Calu3 (cell line): ENCODE data around the gene TENM4. TPM values are rescaled to one million over a fixed set of nuclear protein-coding genes. Genes with fewer than 3 reads are reported as not detected.

Source experiments
- BruUV-seq: library from RNA; stranded (reverse); fragments of 400-500 nt; replicated peaks from 2 replicates; lab custom pipeline; 2021; lab: Mats Ljungman, UMichigan
- CTCF ChIA-PET: fragments of 300-600 bp; sonication (Branson Sonifier 250); formaldehyde crosslinking; loops from one replicate; lab custom pipeline; 2022; ENCODE audit warnings: antibody characterized with exemption; lab: Charles Lee
- DNase-seq: peaks from one replicate; pipeline ENCODE4 v3.0.0; 2022
- H3K27ac Mint-ChIP-seq: one replicate; pipeline ENCODE4 v1.8.0; 2022; ENCODE audit warnings: mixed read lengths; ENCODE audit not compliant: unreplicated experiment
- H3K27me3 Mint-ChIP-seq: one replicate; pipeline ENCODE4 v1.8.0; 2022; ENCODE audit warnings: mixed read lengths; ENCODE audit not compliant: unreplicated experiment
- H3K36me3 Mint-ChIP-seq: one replicate; pipeline ENCODE4 v1.8.0; 2022; ENCODE audit warnings: mild to moderate bottlenecking, moderate library complexity, mixed read lengths; ENCODE audit not compliant: insufficient read depth, unreplicated experiment
- H3K4me1 Mint-ChIP-seq: one replicate; pipeline ENCODE4 v1.8.0; 2022; ENCODE audit warnings: mild to moderate bottlenecking, low read depth, mixed read lengths; ENCODE audit not compliant: unreplicated experiment
- H3K4me3 Mint-ChIP-seq: one replicate; pipeline ENCODE4 v1.8.0; 2022; ENCODE audit warnings: mild to moderate bottlenecking, low read depth, moderate library complexity, mixed read lengths; ENCODE audit not compliant: unreplicated experiment
- H3K9me3 Mint-ChIP-seq: one replicate; pipeline ENCODE4 v1.8.0; 2022; ENCODE audit warnings: low read depth, mixed read lengths; ENCODE audit not compliant: unreplicated experiment
- intact Hi-C: fragments of 100-400 bp; cut with micrococcal nuclease; formaldehyde crosslinking; loops from one replicate; pipeline ENCODE4 v1.10.0; 2022; ENCODE audit not compliant: unreplicated experiment
- total RNA-seq: library from RNA; stranded (reverse); gene quantifications from 2 replicates; pipeline ENCODE4 v1.2.3, GENCODE V29; 2022
- TF ChIP-seq, protein P1 (sequence below): fragments of 200-600 bp; IDR thresholded peaks from one replicate; pipeline ENCODE4 v1.8.0; 2022; ENCODE audit warnings: antibody characterized with exemption; ENCODE audit not compliant: unreplicated experiment

Gene TENM4
- total RNA-seq, 1 experiment from 2014 or later = not detected

DNA sequence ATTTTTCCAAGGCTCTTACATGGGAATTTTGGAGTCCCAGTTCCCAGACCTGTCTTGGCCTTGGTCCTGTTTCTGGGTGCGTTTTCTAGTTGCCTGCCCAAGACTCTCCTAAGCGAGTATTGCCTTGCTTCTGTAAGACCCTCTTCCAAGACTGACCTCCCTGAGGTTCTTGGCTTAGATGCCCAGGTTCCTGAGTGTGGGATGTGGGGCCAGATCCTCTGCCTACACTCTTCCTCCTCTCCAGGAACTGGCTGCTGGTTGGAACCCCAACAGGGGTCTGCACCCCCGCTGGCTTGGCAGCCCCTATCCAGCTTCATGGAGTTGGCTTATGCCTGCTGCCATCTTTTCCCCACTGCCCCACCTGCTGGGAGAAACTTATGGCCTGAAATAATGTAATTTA is 429.5 kb downstream of the TENM4 start:
- DNase-seq = no peak
- Mint-ChIP-seq H3K4me3 (no peak overlapping the region), H3K36me3 (no peaks in the 10 kb centered on the region), H3K4me1 (no peaks in the 10 kb centered on the region), H3K27ac (no peak overlapping the region), H3K27me3 (peaks cover 79% of the 10 kb centered on the region), H3K9me3 (no peaks in the 10 kb centered on the region)
- BruUV-seq = no TSS peak
- TF ChIP-seq, protein P1, sequence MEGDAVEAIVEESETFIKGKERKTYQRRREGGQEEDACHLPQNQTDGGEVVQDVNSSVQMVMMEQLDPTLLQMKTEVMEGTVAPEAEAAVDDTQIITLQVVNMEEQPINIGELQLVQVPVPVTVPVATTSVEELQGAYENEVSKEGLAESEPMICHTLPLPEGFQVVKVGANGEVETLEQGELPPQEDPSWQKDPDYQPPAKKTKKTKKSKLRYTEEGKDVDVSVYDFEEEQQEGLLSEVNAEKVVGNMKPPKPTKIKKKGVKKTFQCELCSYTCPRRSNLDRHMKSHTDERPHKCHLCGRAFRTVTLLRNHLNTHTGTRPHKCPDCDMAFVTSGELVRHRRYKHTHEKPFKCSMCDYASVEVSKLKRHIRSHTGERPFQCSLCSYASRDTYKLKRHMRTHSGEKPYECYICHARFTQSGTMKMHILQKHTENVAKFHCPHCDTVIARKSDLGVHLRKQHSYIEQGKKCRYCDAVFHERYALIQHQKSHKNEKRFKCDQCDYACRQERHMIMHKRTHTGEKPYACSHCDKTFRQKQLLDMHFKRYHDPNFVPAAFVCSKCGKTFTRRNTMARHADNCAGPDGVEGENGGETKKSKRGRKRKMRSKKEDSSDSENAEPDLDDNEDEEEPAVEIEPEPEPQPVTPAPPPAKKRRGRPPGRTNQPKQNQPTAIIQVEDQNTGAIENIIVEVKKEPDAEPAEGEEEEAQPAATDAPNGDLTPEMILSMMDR = no peak
- intact Hi-C loops = no loop called here
- CTCF ChIA-PET = no interaction called here

DNA sequence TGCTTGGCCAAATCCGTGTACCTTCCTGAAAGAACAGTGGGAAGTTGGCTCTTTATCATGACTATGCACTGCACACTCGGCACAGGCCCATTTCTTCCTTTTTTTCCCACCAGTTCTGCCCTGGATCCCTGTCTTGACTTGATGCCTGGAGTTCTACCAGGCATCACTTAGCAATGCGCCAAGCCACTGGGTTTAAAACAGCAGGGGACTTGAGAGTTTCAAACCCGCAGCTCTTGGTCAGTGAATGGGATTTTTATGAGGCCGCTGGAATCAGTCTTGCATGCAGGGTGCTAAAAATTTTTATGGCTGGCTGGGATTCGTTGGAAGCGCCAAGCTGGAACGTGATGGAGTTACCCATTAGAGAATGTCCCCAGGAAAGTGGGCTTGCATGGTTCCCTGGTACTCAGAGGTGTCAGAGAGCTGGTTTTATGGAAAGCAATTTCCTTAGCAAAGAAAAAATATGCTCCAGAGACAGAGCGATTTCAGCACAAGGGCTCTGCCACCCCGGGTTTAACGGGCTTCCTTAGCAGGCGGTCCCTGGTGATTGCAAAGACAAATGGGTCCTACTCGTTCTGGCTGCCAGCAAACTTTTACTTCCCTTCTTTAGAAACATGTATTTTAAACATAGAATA is 432.9 kb downstream of the TENM4 start:
- Mint-ChIP-seq H3K4me1 (no peaks in the 10 kb centered on the region), H3K27me3 (peaks cover 67% of the 10 kb centered on the region), H3K9me3 (no peaks in the 10 kb centered on the region), H3K36me3 (no peaks in the 10 kb centered on the region), H3K27ac (no peak overlapping the region), H3K4me3 (no peak overlapping the region)
- no peak for DNase-seq
- BruUV-seq = no TSS peak
- intact Hi-C loops = no loop called here
- CTCF ChIA-PET = no interaction called here
- TF ChIP-seq, protein P1 = no peak

DNA sequence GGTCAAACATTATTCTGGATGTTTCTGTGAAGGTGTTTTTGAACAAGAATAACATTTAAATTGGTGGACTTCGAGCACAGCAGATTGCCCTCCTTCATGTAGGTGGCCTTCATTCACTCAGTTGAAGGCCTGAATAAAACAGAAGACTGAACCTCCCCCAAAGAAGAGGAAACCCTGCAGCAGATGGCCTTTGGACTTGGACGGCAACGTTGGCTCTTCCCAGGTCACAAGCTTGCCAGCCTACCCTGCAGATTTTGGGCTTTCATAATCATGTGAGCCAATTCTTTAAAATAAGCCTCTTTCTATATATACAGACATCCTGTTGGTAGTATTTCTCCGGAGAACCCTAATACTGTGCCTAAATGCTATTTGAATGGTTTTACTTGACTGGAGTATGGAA is 434.0 kb downstream of the TENM4 start:
- H3K9me3 Mint-ChIP-seq = no peaks in the 10 kb centered on the region
- intact Hi-C loops = no loop called here
- H3K27ac Mint-ChIP-seq = no peak overlapping the region
- no TSS peak for BruUV-seq
- DNase-seq = no peak
- TF ChIP-seq, protein P1 = no peak
- H3K4me1 Mint-ChIP-seq = no peaks in the 10 kb centered on the region
- no peak overlapping the region for H3K4me3 Mint-ChIP-seq
- no peaks in the 10 kb centered on the region for H3K36me3 Mint-ChIP-seq
- peaks cover 56% of the 10 kb centered on the region for H3K27me3 Mint-ChIP-seq
- CTCF ChIA-PET = no interaction called here

DNA sequence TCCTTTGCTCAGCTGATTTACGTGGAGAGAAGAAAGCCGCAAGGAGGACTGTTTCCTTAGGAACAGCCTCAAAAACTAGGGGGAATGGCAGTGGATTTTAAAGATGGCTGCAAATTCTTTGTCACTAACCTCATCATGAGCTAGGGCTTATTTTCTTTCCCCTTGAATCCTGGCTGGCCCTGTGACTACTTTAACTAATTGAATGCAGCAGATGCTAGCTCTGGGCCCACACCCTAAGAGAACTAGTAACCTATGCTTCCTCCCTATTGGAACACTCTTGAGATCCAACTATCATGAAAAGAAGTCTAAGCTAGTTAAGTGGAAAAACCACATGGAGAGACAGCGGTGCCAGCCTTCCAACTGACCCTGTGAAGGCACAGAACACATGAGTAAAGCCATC is 444.8 kb downstream of the TENM4 start:
- intact Hi-C loops = no loop called here
- Mint-ChIP-seq H3K4me3 (no peak overlapping the region), H3K27ac (no peak overlapping the region), H3K4me1 (no peaks in the 10 kb centered on the region), H3K27me3 (peaks cover 42% of the 10 kb centered on the region), H3K9me3 (peaks cover 6% of the 10 kb centered on the region), H3K36me3 (no peaks in the 10 kb centered on the region)
- TF ChIP-seq, protein P1 = no peak
- CTCF ChIA-PET = interaction anchor here (0.7 kb wide), 1 partner anchor 787 kb away, joined by 3 read pairs; no protein-coding TSS in a partner anchor
- no peak for DNase-seq
- no TSS peak for BruUV-seq
